Stimulated activated CD8-positive, alpha-beta memory T cell treated with anti-CD3 and anti-CD28 coated beads, Interleukin-7, amount 100 ng/mL, for 1 hour (primary cell): ENCODE data around the gene PCYT1B.

Source experiments
- DNase-seq, 2 donors: peaks; one replicate each; pipeline ENCODE4 v3.0.0-alpha.2; 2020; ENCODE audit warnings: low read depth in 2 of 2

The PCYT1B gene

GRCh38 chrX:24526616-24527015 is 120.5 kb downstream of the PCYT1B start:
- no peak for DNase-seq

- no peak for DNase-seq
Measured at GRCh38 chrX:24525455-24525854, 121.7 kb downstream of the PCYT1B start.

- no peak for DNase-seq
Measured at GRCh38 chrX:24520472-24520871, 126.7 kb downstream of the PCYT1B start.

GRCh38 chrX:24515447-24515846 is 131.7 kb downstream of the PCYT1B start:
- no peak for DNase-seq

- DNase-seq = no peak
Measured at GRCh38 chrX:24513416-24513815, 133.7 kb downstream of the PCYT1B start.

- no peak for DNase-seq
Measured at GRCh38 chrX:24508375-24508774, 138.8 kb downstream of the PCYT1B start.
